ENCODE measurements around the gene MBD3L2B.
"Not testable (repeated sequence)": the region's sequence is repeated elsewhere in the genome, so short reads cannot be mapped to it uniquely, and the experiment has no call there.

MBD3L2B gene

DNA sequence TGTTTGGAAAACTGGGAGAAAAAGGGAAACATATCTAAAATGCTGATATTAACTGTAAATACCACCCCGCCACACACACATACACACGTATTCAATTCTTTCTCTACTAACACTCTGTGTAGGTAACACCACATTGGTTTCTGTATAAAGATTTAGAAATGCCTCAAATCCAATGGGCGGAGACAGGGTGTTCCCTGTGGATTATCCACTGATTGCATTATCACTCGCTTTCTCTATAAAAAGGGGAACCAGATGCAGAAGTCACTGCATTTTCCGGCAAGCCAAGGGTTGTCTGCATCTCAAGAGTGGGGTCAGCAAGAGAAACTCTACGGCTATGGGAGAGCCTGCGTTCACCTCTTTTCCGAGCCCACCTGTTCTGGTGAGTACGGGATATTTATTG is 9.0 kb upstream of the MBD3L2B start, which contains the start of gene MBD3L5:
MBD3L5 (plus strand) TSS at position 301 of the 400 bp plus-strand sequence; CDS start at position 335, 34 bp downstream.
- H3K27me3 ChIP-seq (ENCODE audit: insufficient read depth, insufficient read length); H3K9me3 ChIP-seq (ENCODE audit: insufficient read depth, low read length); H3K9ac ChIP-seq (ENCODE audit: insufficient read length, low read depth); H3K4me3 ChIP-seq (ENCODE audit: insufficient read length, low read depth); H3K36me3 ChIP-seq (ENCODE audit: insufficient read depth, insufficient read length, low read length); DNase-seq (ENCODE audit: low read depth, low spot score); H3K4me1 ChIP-seq (ENCODE audit: insufficient read depth, insufficient read length): not testable (repeated sequence)

DNA sequence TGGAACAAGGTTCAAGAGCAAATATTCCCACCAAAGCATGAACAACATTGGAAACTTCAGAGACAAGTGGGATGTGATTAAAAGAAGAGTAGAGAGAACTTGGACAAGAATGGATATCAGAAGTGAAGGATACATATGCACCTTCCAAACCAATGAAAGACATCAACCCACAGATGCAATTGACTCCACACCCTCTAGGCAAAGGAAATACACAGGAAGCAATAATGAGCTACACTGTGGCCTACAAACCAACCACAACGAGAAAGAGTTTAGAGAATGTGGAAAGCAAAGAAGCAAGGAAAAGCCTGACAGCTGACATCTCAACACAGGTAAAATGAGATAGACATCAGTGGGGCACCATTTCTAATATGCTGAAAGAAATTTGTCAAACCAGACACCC is 7.6 kb upstream of the MBD3L2B start:
- H3K9me3 ChIP-seq (ENCODE audit: insufficient read depth, low read length); H3K9ac ChIP-seq (ENCODE audit: insufficient read length, low read depth); H3K27me3 ChIP-seq (ENCODE audit: insufficient read depth, insufficient read length); DNase-seq (ENCODE audit: low read depth, low spot score); H3K36me3 ChIP-seq (ENCODE audit: insufficient read depth, insufficient read length, low read length); H3K4me1 ChIP-seq (ENCODE audit: insufficient read depth, insufficient read length); H3K4me3 ChIP-seq (ENCODE audit: insufficient read length, low read depth): not testable (repeated sequence)

- Histone ChIP-seq H3K4me1 (ENCODE audit: insufficient read depth, insufficient read length) (no peaks in the 10 kb centered on the region), H3K36me3 (ENCODE audit: insufficient read depth, insufficient read length, low read length) (no peaks in the 10 kb centered on the region), H3K9me3 (ENCODE audit: insufficient read depth, low read length) (no peaks in the 10 kb centered on the region), H3K4me3 (ENCODE audit: insufficient read length, low read depth) (no peak overlapping the region), H3K27me3 (ENCODE audit: insufficient read depth, insufficient read length) (no peaks in the 10 kb centered on the region), H3K9ac (ENCODE audit: insufficient read length, low read depth) (no peak overlapping the region)
- no peak for DNase-seq (ENCODE audit: low read depth, low spot score)
- no peak for TF ChIP-seq YY1 (IDR thresholded peaks at IDR 0.05; ENCODE audit: insufficient read depth, insufficient read length)
Observed at GRCh38 chr19:7018828-7019227, 2.4 kb downstream of the MBD3L2B start.

GRCh38 chr19:7013678-7014077 is 7.6 kb downstream of the MBD3L2B start:
- TF ChIP-seq SUZ12 (IDR thresholded peaks at IDR 0.05; ENCODE audit: extremely low read depth, insufficient read depth, insufficient read length), result no peak
- TF ChIP-seq ZNF274 (IDR thresholded peaks at IDR 0.05; ENCODE audit: low read depth, low read length), result no peak
- Histone ChIP-seq H3K4me3 (ENCODE audit: insufficient read length, low read depth) (no peak overlapping the region), H3K4me1 (ENCODE audit: insufficient read depth, insufficient read length) (no peaks in the 10 kb centered on the region), H3K27me3 (ENCODE audit: insufficient read depth, insufficient read length) (no peaks in the 10 kb centered on the region), H3K9me3 (ENCODE audit: insufficient read depth, low read length) (no peaks in the 10 kb centered on the region; the same call in 1 of the 2 replicates), H3K9ac (ENCODE audit: insufficient read length, low read depth) (no peak overlapping the region), H3K36me3 (ENCODE audit: insufficient read depth, insufficient read length, low read length) (no peaks in the 10 kb centered on the region)
- DNase-seq (ENCODE audit: low read depth, low spot score), result no peak

DNA sequence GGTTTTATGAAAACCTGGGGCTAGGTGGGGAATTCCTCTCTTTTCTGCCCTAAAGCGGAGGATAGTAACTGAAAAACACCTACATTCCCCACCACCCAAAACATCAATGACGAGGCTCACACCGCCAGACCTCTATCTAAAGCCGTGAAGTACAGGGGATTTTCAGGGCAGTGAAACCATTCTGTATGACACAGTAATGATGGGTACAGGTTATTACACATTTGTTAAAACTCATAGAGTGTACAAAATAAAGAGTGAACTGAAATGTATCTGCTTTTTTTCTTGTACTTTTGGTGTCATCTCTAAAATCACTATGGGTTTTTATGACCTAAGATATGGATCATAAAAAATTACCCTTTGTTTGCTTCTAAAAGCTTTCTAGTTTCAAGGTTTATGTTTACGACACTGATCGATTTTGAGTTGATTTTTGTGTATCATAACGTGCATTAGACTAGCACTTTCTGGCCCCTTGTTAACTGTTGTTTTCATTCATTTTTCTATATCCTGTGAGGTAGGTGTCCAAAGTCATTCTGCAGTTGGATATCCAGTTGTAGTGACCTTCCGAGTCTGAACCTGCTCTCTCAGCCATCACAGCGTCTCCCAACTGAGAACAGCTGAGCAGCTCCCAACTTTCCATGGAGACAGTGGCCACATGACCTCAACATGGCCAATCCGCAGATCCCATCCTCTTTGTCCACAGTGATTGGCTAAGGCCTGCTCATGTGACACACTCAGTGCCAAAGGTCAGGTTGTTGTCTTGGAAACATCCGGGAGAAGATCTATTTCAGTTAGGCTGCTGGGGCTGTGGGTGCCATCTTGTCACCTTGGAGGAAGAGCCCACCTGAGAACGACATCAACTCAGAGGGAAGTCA is 10.3 kb downstream of the MBD3L2B start:
- no peak for DNase-seq (ENCODE audit: low read depth, low spot score)
- TF ChIP-seq SUZ12 (IDR thresholded peaks at IDR 0.05; ENCODE audit: extremely low read depth, insufficient read depth, insufficient read length) (no peak), ZNF274 (IDR thresholded peaks at IDR 0.05; ENCODE audit: low read depth, low read length) (no peak), YY1 (IDR thresholded peaks at IDR 0.05; ENCODE audit: insufficient read depth, insufficient read length) (no peak)
- Histone ChIP-seq H3K4me3 (ENCODE audit: insufficient read length, low read depth) (no peak overlapping the region), H3K27me3 (ENCODE audit: insufficient read depth, insufficient read length) (no peaks in the 10 kb centered on the region), H3K9ac (ENCODE audit: insufficient read length, low read depth) (no peak overlapping the region), H3K36me3 (ENCODE audit: insufficient read depth, insufficient read length, low read length) (no peaks in the 10 kb centered on the region), H3K9me3 (ENCODE audit: insufficient read depth, low read length) (no peaks in the 10 kb centered on the region; the same call in 1 of the 2 replicates), H3K4me1 (ENCODE audit: insufficient read depth, insufficient read length) (no peaks in the 10 kb centered on the region)

GRCh38 chr19:7007859-7008258 is 13.4 kb downstream of the MBD3L2B start:
- no peak for TF ChIP-seq ZNF274 (IDR thresholded peaks at IDR 0.05; ENCODE audit: low read depth, low read length)
- TF ChIP-seq SUZ12 (IDR thresholded peaks at IDR 0.05; ENCODE audit: extremely low read depth, insufficient read depth, insufficient read length), result no peak
- no peak for TF ChIP-seq YY1 (IDR thresholded peaks at IDR 0.05; ENCODE audit: insufficient read depth, insufficient read length)
- H3K4me3 ChIP-seq (ENCODE audit: insufficient read length, low read depth), result no peak overlapping the region
- H3K4me1 ChIP-seq (ENCODE audit: insufficient read depth, insufficient read length), result no peaks in the 10 kb centered on the region
- no peaks in the 10 kb centered on the region; the same call in 1 of the 2 replicates for H3K9me3 ChIP-seq (ENCODE audit: insufficient read depth, low read length)
- H3K9ac ChIP-seq (ENCODE audit: insufficient read length, low read depth), result no peak overlapping the region
- no peaks in the 10 kb centered on the region for H3K36me3 ChIP-seq (ENCODE audit: insufficient read depth, insufficient read length, low read length)
- DNase-seq (ENCODE audit: low read depth, low spot score), result no peak
- H3K27me3 ChIP-seq (ENCODE audit: insufficient read depth, insufficient read length), result no peaks in the 10 kb centered on the region

- TF ChIP-seq SUZ12 (IDR thresholded peaks at IDR 0.05; ENCODE audit: extremely low read depth, insufficient read depth, insufficient read length), result no peak
- no peak for TF ChIP-seq YY1 (IDR thresholded peaks at IDR 0.05; ENCODE audit: insufficient read depth, insufficient read length)
- TF ChIP-seq ZNF274 (IDR thresholded peaks at IDR 0.05; ENCODE audit: low read depth, low read length), result no peak
- Histone ChIP-seq H3K36me3 (ENCODE audit: insufficient read depth, insufficient read length, low read length) (no peaks in the 10 kb centered on the region), H3K4me1 (ENCODE audit: insufficient read depth, insufficient read length) (no peaks in the 10 kb centered on the region), H3K4me3 (ENCODE audit: insufficient read length, low read depth) (no peak overlapping the region), H3K9me3 (ENCODE audit: insufficient read depth, low read length) (no peaks in the 10 kb centered on the region; the same call in 1 of the 2 replicates), H3K27me3 (ENCODE audit: insufficient read depth, insufficient read length) (no peaks in the 10 kb centered on the region), H3K9ac (ENCODE audit: insufficient read length, low read depth) (no peak overlapping the region)
- DNase-seq (ENCODE audit: low read depth, low spot score), result no peak
Observed at GRCh38 chr19:7006135-7006704, 15.0 kb downstream of the MBD3L2B start.
